IPS-NIHi7 (cell line): Measurements from ENCODE around the gene PRPS1L1.

Experiments used
- DNase-seq: peaks from one replicate; pipeline ENCODE4 v3.0.0; 2012; ENCODE audit warnings: mixed read lengths; ENCODE audit errors: extremely low spot score

PRPS1L1 gene

DNA sequence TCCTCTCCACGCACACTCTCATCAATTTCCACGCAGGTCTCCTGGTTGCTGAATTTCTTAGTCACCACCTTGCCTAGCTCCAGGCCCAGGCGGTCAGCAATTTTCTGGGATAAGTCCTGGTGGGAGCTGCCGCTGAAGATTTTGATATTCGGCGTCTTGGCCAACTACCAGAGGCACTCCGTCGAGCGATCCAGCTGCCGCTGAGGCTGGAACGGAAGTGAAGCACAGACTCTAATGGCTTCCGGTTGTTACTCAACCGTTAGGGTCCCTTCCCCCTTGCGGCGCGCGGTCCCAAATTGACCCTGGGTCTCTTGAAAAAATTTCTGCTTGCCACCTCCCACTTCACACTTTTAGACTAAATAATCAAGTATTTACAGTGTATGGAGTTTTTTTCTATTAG lies at the start of gene PRPS1L1:
Gene PRPS1L1, minus strand, starts transcription at position 219 of the 400 bp plus-strand sequence.
- DNase-seq = no peak

DNA sequence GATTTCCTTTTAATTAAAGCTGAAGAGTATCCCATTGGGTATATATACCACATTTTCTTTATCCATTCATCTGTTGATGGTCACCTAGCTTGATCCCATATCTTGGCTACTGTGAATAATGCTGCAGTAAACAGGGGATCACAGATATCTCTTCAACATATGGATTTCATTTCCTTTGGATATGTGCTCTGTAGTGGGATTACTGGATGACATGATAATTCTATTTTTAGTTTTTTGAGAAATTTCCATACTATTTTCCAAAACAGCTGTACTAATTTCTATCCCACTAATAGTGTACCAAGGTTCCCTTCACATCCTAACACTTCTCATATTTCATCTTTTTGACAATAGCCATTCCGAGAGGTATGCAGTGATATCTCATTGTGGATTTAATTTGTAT lies 48.8 kb upstream of the PRPS1L1 start:
- DNase-seq = no peak

- DNase-seq = no peak
Observed at GRCh38 chr7:18068745-18069144, 41.1 kb upstream of the PRPS1L1 start.

DNA sequence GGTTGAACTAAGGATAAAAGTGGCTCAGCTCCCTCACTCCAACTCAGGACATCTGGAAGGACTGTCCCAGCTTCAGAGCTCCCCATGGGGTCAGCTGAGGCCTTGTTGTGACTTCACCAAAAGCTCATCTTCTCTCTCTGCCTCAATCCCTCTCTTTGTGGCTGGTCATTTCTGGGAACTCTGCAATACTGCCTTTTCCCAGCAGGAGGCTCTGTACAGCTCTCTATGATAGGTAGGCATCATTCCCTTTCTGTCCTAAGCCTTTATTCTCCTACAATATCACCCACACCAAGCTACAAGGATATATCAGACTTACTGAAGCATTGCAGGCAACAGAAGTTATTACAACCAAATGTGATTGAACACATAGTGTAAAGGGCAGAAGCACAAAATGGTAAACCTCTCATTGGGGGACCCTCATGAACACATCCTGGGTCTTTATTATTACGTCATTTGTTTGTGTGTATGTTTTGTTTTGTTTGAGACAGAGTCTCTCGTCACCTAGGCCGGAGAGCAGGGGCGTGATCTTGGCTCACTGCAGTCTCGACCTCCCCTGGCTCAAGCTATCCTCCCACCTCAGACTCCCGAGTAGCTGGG lies 36.7 kb upstream of the PRPS1L1 start:
- DNase-seq = peak; percentile 58

DNA sequence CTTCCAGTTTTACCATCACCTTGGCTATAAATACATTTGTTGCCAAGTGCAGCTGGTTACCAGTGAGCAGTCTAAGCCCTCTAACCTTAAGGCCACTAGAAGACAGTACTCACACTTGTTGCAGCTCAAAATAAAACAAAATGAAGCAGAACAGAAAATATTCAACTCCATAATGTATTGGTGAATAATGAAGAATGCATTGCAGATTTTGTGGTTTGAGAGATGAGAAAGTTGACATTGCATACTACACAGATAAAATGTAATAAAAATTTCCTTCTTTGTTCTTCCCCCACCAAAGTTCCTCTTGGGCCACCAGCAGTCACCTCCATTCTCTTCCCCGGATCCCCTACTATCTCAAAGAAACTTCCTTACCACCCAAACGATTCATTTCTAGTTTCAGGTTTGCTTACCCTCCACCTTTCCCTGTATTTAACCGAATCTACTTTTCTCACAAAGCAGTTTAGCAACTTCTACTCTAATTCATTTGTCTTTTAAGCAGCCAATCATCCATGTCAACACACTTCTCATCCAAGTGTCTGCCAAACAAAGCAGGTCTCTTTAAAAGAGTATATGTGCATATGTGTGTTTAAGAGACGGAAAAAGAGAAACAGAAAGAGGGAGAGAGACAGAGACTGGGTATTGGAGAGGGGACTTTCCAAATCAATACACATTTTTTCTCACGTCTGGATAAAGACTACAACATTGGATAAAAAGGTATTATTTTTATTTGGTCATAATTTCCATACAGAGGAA lies 35.7 kb upstream of the PRPS1L1 start:
- no peak for DNase-seq

DNA sequence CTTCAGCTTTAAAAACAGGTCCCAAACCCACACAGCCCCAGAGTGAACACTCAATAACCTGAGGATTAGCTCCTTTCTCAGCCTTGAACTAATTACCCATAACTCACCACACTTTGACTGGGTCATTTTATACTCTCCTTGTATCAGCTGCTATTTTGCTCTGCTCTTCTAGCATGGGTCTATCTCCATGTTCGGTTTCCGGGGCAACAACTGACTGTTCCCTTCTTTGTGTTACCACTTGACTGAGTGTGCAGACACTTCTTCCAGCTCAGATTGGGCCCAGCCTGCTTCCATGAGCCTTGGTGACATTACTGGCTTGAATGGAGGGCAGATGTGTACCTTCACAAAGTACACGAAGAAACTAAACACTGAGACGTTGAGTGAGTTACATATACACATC lies 31.5 kb upstream of the PRPS1L1 start:
- DNase-seq = no peak

- no peak for DNase-seq
Observed at GRCh38 chr7:18053941-18054340, 26.3 kb upstream of the PRPS1L1 start.

- no peak for DNase-seq
Observed at GRCh38 chr7:18053177-18053928, 25.7 kb upstream of the PRPS1L1 start.

- DNase-seq = no peak
Observed at GRCh38 chr7:18049262-18049661, 21.6 kb upstream of the PRPS1L1 start.

- DNase-seq = no peak
Observed at GRCh38 chr7:18046601-18047000, 19.0 kb upstream of the PRPS1L1 start.

DNA sequence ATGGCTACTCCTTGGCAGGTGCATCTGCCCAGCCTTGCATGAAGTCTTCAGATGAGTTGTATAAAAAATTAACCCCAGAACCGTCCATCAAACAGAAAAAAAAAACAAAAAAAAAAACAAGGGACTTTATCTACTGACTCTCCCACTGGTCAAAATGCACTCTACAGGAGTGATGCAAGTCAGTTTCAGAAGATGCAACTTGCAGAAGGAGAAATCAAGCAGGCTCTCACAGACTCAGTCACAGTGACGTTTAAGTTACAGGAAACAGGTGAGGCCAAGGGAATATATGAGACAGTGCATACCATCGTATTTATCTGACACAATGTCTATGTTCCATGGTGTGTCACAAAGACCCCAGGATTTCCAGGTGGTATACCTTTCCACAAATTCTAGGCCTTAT lies 17.5 kb upstream of the PRPS1L1 start:
- DNase-seq = no peak

DNA sequence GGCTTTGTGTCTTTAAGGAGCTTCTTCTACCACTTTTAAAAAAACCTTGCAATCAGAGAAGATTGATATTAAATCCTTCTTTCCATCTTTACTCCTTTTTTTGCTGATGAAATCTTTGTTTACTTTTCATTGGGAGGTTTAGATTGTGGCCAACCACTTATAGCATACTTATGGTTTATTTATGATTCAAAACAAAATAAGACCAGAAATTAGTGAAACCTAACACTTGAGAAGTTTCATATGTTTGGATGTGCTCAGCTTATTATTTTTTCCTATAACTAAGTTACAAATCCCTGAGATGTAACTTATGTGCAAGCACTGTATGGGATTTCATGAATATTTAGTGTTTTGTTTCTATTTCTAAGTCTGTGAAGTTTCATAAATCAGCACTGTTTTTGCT lies 13.5 kb upstream of the PRPS1L1 start:
- DNase-seq = no peak

- DNase-seq = no peak
Observed at GRCh38 chr7:18040196-18040595, 12.6 kb upstream of the PRPS1L1 start.

- no peak for DNase-seq
Observed at GRCh38 chr7:18038382-18038781, 10.7 kb upstream of the PRPS1L1 start.

DNA sequence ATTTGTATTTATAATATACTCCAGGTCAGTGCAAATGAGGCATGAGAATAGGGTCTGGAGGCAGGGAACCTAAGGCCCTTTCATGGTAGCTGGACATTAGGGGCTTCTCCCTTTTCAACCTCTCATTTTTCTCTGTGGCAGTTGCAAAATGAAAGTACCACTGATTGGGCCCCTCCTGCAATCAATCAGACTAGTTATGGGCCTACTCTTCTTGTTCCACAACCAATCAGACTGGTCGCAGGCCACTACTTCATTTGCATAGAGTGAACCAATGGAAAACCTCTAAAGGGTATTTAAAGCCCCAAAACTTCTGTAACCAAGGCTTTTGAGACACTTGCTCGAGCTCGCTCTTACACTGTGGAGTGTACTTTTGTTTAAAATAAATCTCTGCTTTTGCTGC lies 10.0 kb upstream of the PRPS1L1 start:
- no peak for DNase-seq

DNA sequence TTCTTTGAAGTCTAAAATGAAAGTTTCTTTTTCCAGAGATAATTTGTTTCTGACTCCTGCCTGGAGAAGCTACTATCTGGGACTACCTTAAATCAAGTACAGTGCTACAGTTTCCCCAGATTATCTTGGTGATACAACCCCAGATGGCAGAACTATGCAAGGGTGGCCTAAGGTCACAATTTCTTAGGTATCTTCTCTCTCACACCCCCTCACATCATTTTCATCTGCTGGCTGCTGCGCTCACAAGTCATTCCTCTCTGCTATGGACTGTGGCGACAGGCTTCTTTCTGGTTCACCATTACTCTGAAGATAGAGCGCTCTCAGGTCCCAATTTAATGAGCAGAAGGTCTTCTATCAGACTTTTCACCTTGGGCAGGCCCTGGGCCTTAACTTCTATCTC lies 9.1 kb upstream of the PRPS1L1 start:
- DNase-seq = no peak

- no peak for DNase-seq
Observed at GRCh38 chr7:18030758-18031157, 3.1 kb upstream of the PRPS1L1 start.

- no peak for DNase-seq
Observed at GRCh38 chr7:18020138-18020715, 7.4 kb downstream of the PRPS1L1 start.

DNA sequence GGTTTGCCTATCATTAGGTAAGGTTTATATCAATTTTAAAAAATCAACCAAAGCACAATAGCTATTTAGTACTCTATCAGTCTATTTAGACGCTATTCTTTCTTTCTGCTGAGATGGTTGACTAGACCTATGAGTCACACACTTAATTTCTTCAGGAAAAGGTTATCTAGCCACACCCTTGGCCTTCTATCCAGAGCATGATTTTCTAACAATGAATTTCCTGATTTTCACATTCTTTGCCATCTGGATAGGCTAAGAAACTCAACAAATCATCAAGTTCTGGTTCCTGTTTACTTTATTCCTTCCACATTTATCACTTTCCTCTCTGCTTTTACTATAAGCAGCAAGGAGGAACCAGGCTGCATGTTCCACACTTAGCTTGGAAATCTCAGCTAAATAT lies 8.1 kb downstream of the PRPS1L1 start:
- DNase-seq = no peak

DNA sequence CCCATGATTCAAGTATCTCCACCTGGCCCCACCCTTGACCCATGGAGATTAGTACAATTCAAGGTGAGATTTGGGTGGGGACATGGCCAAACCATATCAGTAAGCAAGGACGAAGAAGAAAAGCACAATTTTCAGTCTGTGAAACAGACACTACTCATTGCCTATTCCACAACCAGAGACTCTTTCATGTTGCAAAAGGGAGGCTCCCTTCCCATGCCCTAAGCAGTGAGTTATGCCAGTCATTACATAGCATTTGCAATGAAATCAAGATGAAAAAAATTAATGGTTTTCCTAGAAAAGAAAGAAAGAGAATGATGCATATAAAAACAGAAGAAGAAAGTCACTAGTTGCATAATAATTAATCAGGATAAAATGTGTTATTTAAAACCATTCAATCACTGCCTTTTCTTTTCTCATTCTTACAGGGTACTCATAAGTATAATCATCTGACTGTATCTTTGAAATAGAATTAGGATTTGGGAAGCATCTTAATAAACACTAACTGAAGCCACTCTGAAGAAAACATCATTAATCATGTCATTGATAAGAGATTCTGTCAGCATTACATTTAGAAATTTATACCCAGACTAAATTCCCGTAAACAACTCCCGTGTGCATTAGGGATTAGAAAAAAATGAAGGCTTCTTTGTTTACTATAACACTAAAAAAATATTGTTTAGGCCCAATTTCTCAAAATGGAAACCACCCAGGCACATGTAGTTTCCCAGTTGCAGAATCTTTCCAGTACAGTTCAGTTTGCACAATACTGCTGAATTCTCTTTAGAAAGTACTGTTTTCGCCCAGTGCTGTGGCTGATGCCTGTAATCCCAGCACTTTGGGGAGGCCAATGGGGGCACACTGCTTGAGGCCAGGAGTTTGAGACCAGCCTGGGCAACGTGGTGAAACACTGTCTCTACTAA lies 9.1 kb downstream of the PRPS1L1 start:
- no peak for DNase-seq
